GM12878 (cell line): Measurements from ENCODE around the gene DUT.

ENCODE experiments used
- CEBPB ChIP-seq, 2 experiments: fragments of 150-350 bp in 1 of 2; IDR thresholded peaks; 2 replicates each; pipeline ENCODE4 v1.6.1; 2012 to 2014; ENCODE audit warnings: low read depth in 2 of 2, low read length in 2 of 2, borderline replicate concordance in 1 of 2, inconsistent platforms in 1 of 2
- RBBP5 ChIP-seq: fragments of 200-600 bp; sonication (generic); conservative IDR thresholded peaks from 2 replicates; pipeline ENCODE4 v1.6.1; 2016
- SREBF2 ChIP-seq: IDR thresholded peaks from 2 replicates; pipeline ENCODE4 v1.6.1; 2012; ENCODE audit warnings: mild to moderate bottlenecking, low read length
- STAT1 ChIP-seq: fragments of 450-650 bp; conservative IDR thresholded peaks from 2 replicates; pipeline ENCODE4 v1.6.1; 2014; ENCODE audit warnings: antibody characterized with exemption, mild to moderate bottlenecking
- SUZ12 ChIP-seq: fragments of 200-600 bp; sonication (generic); IDR thresholded peaks from one replicate; pipeline ENCODE4 v1.6.1; 2018; ENCODE audit warnings: antibody characterized with exemption, mild to moderate bottlenecking; ENCODE audit not compliant: unreplicated experiment
- TCF3 ChIP-seq: IDR thresholded peaks from 2 replicates; pipeline ENCODE4 v1.6.1; 2012; ENCODE audit warnings: low read depth, mild to moderate bottlenecking, low read length, borderline replicate concordance; ENCODE audit not compliant: insufficient read depth
- TF ChIP-seq, protein P1 (sequence below): IDR thresholded peaks from 2 replicates; pipeline ENCODE4 v1.6.1; 2011; ENCODE audit warnings: low read depth, low read length, improper control_type of control experiment, borderline replicate concordance
- TF ChIP-seq, protein P2 (sequence below), 3 experiments: IDR thresholded peaks in 2 of 3; conservative IDR thresholded peaks in 1 of 3; 2 replicates each; pipeline ENCODE4 v1.5.1; 2011; ENCODE audit warnings: low read depth in 3 of 3, low read length in 3 of 3, mild to moderate bottlenecking in 3 of 3, control low read depth in 2 of 3, moderate library complexity in 2 of 3, inconsistent platforms in 1 of 3, mixed read lengths in 1 of 3; ENCODE audit not compliant: control insufficient read depth in 2 of 3, insufficient read depth in 1 of 3; ENCODE audit errors: extremely low read depth in 1 of 3
- TF ChIP-seq, protein P3 (sequence below): IDR thresholded peaks from 2 replicates; pipeline ENCODE4 v1.6.1; 2012; ENCODE audit warnings: low read depth, low read length, improper control_type of control experiment

DNA sequence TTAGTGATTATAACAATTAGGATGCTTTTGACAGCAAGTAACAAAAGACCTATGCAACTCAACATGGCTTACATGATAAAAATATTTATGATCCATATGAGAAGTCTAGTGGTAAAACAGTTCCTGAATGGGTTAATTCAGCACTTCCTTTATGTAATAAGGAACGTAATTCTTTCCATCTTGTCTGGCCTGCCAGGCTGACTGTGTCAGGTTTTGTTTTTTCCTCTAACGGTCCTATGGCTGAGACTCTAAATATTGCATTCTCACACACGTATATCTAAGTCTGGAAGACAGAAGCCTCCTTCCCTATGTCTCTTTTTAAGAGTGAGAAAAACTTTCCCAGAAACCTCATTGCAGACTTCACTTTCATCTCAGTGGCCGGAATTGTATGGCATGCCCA lies 50.6 kb downstream of the DUT start:
- TF ChIP-seq, protein P1, sequence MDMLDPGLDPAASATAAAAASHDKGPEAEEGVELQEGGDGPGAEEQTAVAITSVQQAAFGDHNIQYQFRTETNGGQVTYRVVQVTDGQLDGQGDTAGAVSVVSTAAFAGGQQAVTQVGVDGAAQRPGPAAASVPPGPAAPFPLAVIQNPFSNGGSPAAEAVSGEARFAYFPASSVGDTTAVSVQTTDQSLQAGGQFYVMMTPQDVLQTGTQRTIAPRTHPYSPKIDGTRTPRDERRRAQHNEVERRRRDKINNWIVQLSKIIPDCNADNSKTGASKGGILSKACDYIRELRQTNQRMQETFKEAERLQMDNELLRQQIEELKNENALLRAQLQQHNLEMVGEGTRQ = no peak
- TF ChIP-seq, protein P2, sequence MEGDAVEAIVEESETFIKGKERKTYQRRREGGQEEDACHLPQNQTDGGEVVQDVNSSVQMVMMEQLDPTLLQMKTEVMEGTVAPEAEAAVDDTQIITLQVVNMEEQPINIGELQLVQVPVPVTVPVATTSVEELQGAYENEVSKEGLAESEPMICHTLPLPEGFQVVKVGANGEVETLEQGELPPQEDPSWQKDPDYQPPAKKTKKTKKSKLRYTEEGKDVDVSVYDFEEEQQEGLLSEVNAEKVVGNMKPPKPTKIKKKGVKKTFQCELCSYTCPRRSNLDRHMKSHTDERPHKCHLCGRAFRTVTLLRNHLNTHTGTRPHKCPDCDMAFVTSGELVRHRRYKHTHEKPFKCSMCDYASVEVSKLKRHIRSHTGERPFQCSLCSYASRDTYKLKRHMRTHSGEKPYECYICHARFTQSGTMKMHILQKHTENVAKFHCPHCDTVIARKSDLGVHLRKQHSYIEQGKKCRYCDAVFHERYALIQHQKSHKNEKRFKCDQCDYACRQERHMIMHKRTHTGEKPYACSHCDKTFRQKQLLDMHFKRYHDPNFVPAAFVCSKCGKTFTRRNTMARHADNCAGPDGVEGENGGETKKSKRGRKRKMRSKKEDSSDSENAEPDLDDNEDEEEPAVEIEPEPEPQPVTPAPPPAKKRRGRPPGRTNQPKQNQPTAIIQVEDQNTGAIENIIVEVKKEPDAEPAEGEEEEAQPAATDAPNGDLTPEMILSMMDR (IDR thresholded peaks at IDR 0.05 in 2 of 3, conservative IDR thresholded peaks at IDR 0.05 in 1 of 3; ENCODE audit: control insufficient read depth in 2 of 3, extremely low read depth in 1 of 3, insufficient read depth in 1 of 3, low read depth in 3 of 3, low read length in 3 of 3) = no peak
- TF ChIP-seq, protein P3, sequence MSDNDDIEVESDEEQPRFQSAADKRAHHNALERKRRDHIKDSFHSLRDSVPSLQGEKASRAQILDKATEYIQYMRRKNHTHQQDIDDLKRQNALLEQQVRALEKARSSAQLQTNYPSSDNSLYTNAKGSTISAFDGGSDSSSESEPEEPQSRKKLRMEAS = no peak
- TF ChIP-seq CEBPB (IDR thresholded peaks at IDR 0.05; ENCODE audit: borderline replicate concordance in 1 of 2, low read depth in 2 of 2, low read length in 2 of 2) = no peak
- TF ChIP-seq TCF3 = no peak
- no peak for TF ChIP-seq SREBF2
- TF ChIP-seq STAT1 = no peak
- TF ChIP-seq RBBP5 = no peak
- TF ChIP-seq SUZ12 = no peak
